Stimulated activated CD4-positive, alpha-beta T cell treated with anti-CD3 and anti-CD28 coated beads, Interleukin-12 subunit alpha, Interleukin-12 subunit beta, amount 100 ng/mL, for 4 hours (primary cell): ENCODE measurements around the gene IGSF5.
"Not testable (repeated sequence)": the region's sequence is repeated elsewhere in the genome, so short reads cannot be mapped to it uniquely, and the experiment has no call there.

ENCODE experiments used
- DNase-seq: peaks from one replicate; pipeline ENCODE4 v3.0.0-alpha.2; 2020

IGSF5 gene

DNA sequence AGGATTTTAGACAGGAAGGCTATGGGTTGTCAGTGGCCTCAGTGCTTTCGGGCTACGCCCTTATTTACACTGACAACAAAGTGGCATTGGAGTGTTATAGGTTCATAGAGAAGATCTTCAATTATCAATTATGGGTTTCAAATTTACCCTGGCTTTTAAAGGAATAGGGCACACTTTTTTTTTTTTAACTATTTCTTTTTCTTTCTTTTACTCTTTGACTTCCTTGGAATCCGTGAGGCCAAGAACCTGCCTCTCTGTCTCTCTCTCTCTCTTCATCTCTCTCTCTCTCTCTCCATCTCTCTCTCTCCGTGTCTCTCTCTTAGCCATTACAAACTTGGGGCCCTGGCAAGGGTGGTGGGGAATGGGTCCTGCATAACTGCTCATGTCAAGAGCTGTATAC is at the start of gene IGSF5:
IGSF5 (plus strand) TSS at position 301 of the 400 bp plus-strand sequence. CDS start 327 bp downstream, outside the sequence.
- DNase-seq = not testable (repeated sequence)

- no peak for DNase-seq
Observed at GRCh38 chr21:39696196-39696595, 48.8 kb upstream of the IGSF5 start.

- DNase-seq = no peak
Observed at GRCh38 chr21:39696618-39697017, 48.4 kb upstream of the IGSF5 start.

DNA sequence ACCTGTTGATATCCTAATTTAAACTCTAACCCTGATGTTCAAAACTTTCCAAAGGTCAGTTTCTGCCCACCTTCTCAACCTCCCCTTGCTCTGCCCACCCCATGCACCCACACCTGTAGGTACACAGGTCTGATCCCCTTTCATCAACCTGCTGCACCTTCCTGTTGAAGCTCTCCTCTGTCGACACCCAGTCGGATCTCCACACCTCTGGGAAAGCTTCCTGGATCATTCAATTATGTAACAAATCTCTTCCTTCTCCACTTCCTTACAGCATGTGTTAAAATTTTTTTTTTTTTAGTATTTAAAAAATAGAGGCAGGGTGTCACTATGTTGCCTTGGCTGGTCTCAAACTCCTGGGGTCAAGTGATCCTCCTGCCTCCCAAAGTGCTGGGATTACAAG is 44.7 kb upstream of the IGSF5 start:
- DNase-seq = no peak

- no peak for DNase-seq
Observed at GRCh38 chr21:39703578-39703977, 41.4 kb upstream of the IGSF5 start.

- no peak for DNase-seq
Observed at GRCh38 chr21:39705849-39706248, 39.1 kb upstream of the IGSF5 start.

GRCh38 chr21:39707316-39707715 is 37.7 kb upstream of the IGSF5 start:
- DNase-seq = no peak

DNA sequence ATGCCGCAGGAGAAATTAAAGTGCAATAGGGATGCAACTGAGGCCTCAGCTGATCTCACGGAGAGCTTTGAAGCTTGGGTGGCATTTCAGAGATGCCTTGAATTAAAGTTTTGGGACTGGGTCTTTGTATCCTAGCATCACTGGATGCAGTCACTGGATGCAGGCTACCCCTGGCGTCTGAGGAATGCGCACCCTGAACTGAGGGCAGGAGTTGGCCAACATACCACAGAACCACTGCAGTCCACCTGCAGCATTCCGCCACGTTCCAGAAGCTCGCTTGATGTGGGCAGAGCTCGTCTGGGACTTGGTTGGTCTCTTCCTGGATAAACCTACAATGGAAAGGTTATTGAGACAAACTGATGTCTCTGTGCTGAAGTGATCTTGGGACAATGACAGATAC is 34.1 kb upstream of the IGSF5 start:
- DNase-seq = no peak

- no peak for DNase-seq
Observed at GRCh38 chr21:39712273-39712672, 32.7 kb upstream of the IGSF5 start.

DNA sequence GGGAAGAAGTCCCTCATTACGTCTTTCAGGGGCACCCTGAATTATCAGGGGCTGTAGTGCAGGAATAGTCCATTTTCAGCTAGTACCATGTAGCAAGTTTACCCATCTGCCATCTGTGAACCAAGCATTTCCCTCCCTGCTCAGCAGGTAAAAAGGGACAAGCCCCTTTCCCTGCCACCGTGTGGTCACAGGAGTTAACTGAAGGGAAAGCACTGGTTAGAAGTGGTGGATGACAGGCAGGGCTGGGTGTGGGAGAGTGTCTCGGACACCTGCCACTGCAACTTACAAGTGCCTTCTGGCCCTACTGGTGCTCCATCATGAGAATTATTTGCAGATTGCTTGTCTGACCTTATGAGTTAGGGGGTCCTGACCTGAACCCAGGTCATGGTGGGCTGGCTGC is 32.0 kb upstream of the IGSF5 start:
- no peak for DNase-seq

- DNase-seq = no peak
Observed at GRCh38 chr21:39713905-39714304, 31.1 kb upstream of the IGSF5 start.

DNA sequence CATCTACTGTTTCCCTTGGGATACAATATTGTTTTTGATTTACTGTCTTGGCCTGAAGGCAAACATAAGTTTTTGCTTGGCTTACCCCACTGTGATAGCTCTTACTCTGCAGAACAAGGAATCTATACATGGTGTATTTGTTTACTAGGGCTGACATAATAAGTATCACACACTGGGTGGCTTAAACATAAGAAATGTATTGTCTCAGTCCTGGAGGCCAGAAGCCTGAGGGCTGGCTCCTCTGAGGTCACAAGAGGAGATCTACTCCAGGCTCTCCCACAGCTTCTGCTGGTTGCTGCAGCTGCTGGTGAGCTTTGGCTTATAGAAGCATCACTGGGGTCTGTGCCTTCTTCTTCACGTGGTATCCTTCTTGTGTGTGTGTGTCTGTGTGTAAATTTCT is 30.7 kb upstream of the IGSF5 start:
- DNase-seq = no peak

DNA sequence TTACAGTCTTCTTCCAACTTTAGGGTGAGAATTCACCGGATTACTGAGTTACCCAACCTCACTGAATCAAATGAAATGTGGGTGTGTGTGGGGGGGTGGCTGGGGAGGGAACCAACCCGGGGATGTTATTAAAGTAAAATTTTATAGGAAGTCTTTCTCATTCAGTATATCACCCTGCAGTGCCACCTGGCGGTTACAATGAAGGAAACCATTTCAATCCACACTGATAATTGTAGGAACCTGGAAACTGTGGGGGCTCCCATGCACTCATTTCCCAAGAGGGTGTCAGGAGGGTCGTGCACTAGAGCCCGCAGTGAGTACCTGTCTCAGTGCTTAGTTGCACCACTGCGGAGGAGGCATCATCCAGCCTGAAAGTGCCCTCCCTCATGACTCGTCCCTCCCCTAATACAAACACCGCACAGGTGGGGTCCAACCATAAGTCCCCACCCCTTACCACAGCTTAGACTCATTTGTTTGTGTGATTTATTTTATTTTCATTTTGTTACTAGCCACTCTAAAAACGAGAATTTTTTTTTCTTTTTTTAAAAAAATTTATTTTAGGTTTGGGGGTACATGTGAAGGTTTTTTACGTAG is 29.1 kb upstream of the IGSF5 start:
- peak; percentile 8 for DNase-seq

GRCh38 chr21:39720126-39720778 is 24.7 kb upstream of the IGSF5 start:
- no peak for DNase-seq

DNA sequence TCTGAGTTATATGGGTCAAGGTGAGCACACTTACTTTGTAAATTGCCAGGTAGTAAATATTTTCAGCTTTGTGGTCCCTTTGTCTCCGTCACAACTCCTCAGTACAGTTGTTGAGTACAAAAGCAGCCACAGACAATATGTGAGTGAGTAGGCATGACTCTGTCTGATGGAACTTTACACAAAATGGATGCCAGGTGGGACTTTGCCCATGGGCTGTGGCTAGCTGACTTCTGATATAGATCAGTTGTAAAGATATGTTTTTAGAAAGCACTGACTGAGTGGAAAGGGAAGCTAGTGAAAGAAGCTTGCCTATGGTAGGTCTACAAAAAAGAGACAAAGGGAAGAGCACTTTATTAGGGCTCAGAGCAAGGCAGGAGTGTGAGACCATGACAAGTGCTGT is 23.1 kb upstream of the IGSF5 start:
- DNase-seq = no peak

- no peak for DNase-seq
Observed at GRCh38 chr21:39724944-39725343, 20.0 kb upstream of the IGSF5 start.

DNA sequence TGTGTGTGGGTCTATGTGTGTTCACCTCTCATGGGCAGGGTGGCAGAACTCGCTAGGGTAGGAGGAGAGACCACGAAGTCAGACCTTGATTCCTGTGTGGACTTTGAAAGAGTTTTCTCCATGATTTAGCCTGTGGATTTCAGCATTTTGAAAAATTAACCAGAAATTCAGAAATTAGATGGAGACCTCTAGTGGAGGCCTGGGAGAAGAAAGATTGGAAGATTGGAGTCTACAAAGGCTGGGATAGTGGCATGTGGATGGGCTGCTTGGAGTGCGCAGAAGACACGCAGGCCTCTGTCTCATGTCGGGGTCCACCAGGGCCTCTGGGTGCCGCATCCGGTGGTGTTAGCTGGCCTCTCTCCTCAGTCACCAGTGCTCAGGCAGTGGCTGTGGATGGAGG is 18.9 kb upstream of the IGSF5 start:
- no peak for DNase-seq

DNA sequence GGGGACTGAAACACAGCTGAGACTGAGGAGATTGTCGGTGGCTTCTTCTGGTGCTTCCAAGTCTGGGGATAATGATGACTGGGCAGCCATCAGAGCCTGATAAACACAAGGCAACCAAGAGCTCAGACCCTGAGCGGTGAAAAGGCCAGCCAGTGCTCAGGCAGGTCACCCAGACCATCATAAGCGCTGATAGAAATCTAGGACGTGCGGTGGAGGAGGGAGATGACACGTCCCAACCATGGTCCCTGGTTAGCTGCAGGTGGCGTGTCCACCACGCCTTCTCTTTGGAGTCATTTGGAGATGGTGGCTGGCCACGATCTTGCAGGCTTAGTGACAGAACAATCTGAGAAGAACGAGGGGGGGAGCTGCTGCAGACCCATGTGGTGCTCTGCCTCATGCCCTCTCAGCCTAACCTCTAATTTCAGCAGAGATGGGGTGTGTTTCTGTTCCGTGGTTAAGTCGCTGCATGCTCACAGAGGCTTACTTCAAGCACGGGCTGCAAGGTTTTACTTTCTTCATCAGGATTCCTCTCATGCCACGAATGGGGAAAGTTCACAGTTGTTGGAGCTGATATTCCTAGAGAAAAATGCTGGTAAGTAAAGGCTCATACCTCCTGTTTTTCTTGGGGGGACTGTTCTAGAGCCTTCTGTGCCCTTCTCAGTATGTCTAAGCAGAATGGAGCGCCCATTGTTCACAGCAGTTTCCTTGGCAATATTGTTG is 17.4 kb upstream of the IGSF5 start:
- DNase-seq = no peak

DNA sequence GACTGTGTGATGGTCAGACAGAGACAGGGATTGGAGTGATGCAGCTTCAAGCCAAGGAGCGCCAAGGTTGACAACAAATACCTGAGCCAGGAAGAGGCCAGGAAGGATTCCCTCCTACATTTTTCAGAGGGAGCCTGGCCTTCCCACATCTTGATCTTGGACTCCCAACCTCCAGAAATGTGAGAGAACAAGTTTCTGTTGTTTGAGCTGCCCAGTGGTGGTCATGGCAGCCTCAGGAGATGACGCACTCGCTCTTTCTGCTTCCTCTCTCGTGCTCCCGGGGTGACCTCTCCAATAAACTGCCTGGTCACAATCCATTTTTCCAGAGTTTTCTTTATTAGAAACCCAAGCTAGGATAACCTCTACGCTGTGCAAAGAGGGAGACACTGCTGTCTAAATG is 16.6 kb upstream of the IGSF5 start:
- DNase-seq = no peak

DNA sequence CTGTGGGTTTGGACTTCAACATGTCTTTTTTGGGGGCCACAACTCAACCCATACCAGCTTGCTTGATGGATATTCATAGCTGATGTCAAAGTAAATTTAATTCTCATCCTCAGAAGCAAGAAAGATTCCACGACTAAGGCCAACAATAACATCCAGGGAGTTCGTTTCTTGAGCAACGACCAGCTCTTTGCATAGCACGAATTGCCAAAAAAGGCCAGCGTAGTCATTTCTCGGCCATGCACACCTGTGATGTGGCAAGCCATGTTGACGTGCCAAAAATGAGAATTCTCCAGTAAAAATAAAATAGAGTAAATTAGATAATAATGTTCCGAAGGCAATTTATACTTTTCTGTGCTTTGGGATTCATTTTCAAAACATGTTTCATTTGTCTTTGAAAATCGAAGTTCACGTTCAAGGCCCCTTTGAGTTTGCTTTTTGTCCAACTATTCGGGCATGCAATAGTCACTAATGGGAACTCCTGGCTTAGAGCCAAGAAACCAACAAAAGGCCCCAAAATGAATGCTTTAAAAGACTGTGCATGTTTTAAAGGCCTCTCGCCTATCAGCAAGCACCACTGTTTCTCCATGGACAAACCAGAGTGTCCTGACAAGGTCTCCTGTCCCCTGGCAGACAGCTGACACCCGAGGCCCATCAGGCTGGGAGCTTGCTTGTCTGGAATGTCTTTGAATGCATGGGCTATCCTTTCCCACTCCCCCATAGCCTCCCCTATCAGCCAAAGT is 14.4 kb upstream of the IGSF5 start:
- no peak for DNase-seq

- no peak for DNase-seq
Observed at GRCh38 chr21:39736716-39737115, 8.3 kb upstream of the IGSF5 start.

GRCh38 chr21:39737376-39738000 is 7.5 kb upstream of the IGSF5 start:
- DNase-seq = no peak

DNA sequence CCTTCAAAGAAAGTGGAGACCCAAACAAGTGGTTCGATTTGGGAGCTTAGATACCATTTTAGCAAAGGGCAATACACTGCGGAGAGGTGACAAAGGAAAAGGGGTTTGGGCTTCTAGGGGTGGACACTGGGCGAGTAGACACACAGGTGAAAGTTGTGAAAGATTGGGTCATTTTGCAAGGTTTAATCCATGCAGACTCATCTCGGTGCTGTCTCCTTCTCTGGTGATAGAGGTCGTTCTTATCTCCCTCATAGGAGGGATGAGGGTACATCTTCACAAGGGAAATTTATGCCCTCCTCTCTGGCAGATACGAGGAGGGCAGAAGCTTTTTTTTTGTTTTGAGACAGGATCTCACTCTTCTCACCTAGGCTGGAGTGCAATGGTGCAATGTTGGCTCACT is 6.4 kb upstream of the IGSF5 start:
- DNase-seq = no peak
